Mammary epithelial cell (primary cell): ENCODE results near the gene TOM1L2.

Experiments
- CTCF ChIP-seq, 2 donors: IDR thresholded peaks in 1 of 2; conservative IDR thresholded peaks in 1 of 2; 2 replicates each; pipeline ENCODE4 v1.5.1; 2011 to 2012; ENCODE audit warnings: inconsistent platforms in 2 of 2, low read length in 2 of 2, mild to moderate bottlenecking in 2 of 2, control low read depth in 1 of 2, low read depth in 1 of 2; ENCODE audit not compliant: insufficient read depth in 1 of 2; ENCODE audit errors: extremely low read depth in 1 of 2
- EZH2 ChIP-seq: IDR thresholded peaks from 2 replicates; pipeline ENCODE4 v1.6.1; 2012; ENCODE audit warnings: low read length, inconsistent platforms, borderline replicate concordance

- TF ChIP-seq EZH2 (no peak), CTCF (conservative IDR thresholded peaks at IDR 0.05 in 1 of 2, IDR thresholded peaks at IDR 0.05 in 1 of 2; ENCODE audit: extremely low read depth in 1 of 2, insufficient read depth in 1 of 2, low read depth in 1 of 2, low read length in 2 of 2) (no peak)
Measured at GRCh38 chr17:17872547-17873345, 99.5 kb downstream of the TOM1L2 start.
